ENCODE results near the gene OLA1.

The OLA1 gene

GRCh38 chr2:174052584-174052976 is 195.8 kb downstream of the OLA1 start:
- no peak for TF ChIP-seq ZFX (IDR thresholded peaks at IDR 0.05; ENCODE audit: borderline replicate concordance)
- no peak for TF ChIP-seq CTCF (IDR thresholded peaks at IDR 0.05)
- no peak overlapping the region for H3K27ac ChIP-seq

- TF ChIP-seq ZFX (IDR thresholded peaks at IDR 0.05; ENCODE audit: borderline replicate concordance) (no peak), CTCF (IDR thresholded peaks at IDR 0.05) (no peak)
- no peak overlapping the region for H3K27ac ChIP-seq
Observed at GRCh38 chr2:174051741-174052583, 196.4 kb downstream of the OLA1 start.

GRCh38 chr2:174051068-174051467 is 197.3 kb downstream of the OLA1 start:
- H3K27ac ChIP-seq, result no peak overlapping the region

GRCh38 chr2:174049895-174050294 is 198.4 kb downstream of the OLA1 start:
- TF ChIP-seq CTCF (IDR thresholded peaks at IDR 0.05) (no peak), ZFX (IDR thresholded peaks at IDR 0.05; ENCODE audit: borderline replicate concordance) (no peak)
- H3K27ac ChIP-seq, result no peak overlapping the region

More at GRCh38 chr2:174051068-174051467, 197.3 kb downstream of the OLA1 start:
- no peak for TF ChIP-seq ZFX (IDR thresholded peaks at IDR 0.05; ENCODE audit: borderline replicate concordance)
- no peak for TF ChIP-seq CTCF (IDR thresholded peaks at IDR 0.05)

- TF ChIP-seq ZFX (IDR thresholded peaks at IDR 0.05; ENCODE audit: borderline replicate concordance) (no peak), CTCF (IDR thresholded peaks at IDR 0.05) (no peak)
- no peak overlapping the region for H3K27ac ChIP-seq
Observed at GRCh38 chr2:174048243-174048642, 200.1 kb downstream of the OLA1 start.

GRCh38 chr2:174047746-174048145 is 200.6 kb downstream of the OLA1 start:
- H3K27ac ChIP-seq, result no peak overlapping the region
- TF ChIP-seq ZFX (IDR thresholded peaks at IDR 0.05; ENCODE audit: borderline replicate concordance) (no peak), CTCF (IDR thresholded peaks at IDR 0.05) (no peak)

GRCh38 chr2:174046172-174046571 is 202.2 kb downstream of the OLA1 start:
- H3K27ac ChIP-seq, result no peak overlapping the region
- no peak for TF ChIP-seq ZFX (IDR thresholded peaks at IDR 0.05; ENCODE audit: borderline replicate concordance)
- no peak for TF ChIP-seq CTCF (IDR thresholded peaks at IDR 0.05)
